OCI-LY1 (cell line): ENCODE measurements around the gene FGGY.

ENCODE experiments used
- EZH2 ChIP-seq: fragments of 200-600 bp; sonication (generic), shearing (Covaris generic); IDR thresholded peaks from 2 replicates; pipeline ENCODE4 v1.8.0; 2017; ENCODE audit warnings: borderline replicate concordance, mixed run types, mild to moderate bottlenecking, antibody characterized with exemption, low read length, moderate library complexity, mixed read lengths
- TF ChIP-seq, protein P1 (sequence below): fragments of 200-600 bp; sonication (generic), shearing (Covaris generic); IDR thresholded peaks from 2 replicates; pipeline ENCODE4 v1.5.1; 2017; ENCODE audit warnings: mild to moderate bottlenecking, antibody characterized with exemption, low read length, moderate library complexity, mixed read lengths

DNA sequence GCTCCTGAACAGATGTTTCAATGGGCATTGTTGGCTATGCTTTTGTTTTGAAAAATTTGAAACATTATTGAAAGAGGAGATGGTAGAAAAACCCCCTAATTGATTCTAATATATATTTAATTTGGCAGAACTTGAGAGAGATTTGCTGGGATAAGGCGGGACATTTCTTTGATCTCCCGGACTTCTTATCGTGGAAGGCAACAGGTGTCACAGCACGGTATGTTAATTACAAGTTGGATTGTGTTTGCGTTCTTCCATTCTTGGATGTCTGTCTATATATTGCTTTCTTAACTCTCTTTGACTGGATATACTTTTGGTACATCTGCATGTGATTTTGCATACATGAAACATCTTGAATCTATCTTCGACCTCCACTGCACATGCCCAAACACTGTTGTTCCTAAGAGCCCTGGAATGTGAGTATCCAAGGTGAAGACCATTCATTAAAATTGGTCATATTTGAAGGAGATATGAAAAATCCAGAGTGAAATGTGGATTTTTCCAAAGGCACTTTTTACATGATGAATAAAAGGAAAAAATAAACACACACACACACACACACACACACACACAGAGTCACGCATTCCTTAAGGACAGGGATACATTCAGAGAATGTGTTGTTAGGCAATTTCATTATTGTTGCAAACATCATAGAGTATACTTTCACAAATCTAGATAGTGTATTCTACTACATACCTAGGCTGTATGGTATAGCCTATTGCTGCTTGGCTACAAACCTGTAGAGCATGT is 81.9 kb downstream of the FGGY start:
- TF ChIP-seq, protein P1, sequence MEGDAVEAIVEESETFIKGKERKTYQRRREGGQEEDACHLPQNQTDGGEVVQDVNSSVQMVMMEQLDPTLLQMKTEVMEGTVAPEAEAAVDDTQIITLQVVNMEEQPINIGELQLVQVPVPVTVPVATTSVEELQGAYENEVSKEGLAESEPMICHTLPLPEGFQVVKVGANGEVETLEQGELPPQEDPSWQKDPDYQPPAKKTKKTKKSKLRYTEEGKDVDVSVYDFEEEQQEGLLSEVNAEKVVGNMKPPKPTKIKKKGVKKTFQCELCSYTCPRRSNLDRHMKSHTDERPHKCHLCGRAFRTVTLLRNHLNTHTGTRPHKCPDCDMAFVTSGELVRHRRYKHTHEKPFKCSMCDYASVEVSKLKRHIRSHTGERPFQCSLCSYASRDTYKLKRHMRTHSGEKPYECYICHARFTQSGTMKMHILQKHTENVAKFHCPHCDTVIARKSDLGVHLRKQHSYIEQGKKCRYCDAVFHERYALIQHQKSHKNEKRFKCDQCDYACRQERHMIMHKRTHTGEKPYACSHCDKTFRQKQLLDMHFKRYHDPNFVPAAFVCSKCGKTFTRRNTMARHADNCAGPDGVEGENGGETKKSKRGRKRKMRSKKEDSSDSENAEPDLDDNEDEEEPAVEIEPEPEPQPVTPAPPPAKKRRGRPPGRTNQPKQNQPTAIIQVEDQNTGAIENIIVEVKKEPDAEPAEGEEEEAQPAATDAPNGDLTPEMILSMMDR, result no peak
- no peak for TF ChIP-seq EZH2
